A673 (cell line): ENCODE data around the gene SETD3. TPM values are rescaled to one million over a fixed set of nuclear protein-coding genes. Genes with fewer than 3 reads are reported as not detected.

Experiments used
- BruUV-seq: library from RNA; stranded (reverse); fragments of 400-500 nt; replicated peaks from 2 replicates; lab custom pipeline; 2021; lab: Mats Ljungman, UMichigan
- CTCF ChIA-PET: fragments of 300-600 bp; sonication (Branson Sonifier 250); formaldehyde crosslinking; loops from one replicate; lab custom pipeline; 2022; ENCODE audit warnings: antibody characterized with exemption; lab: Charles Lee
- POLR2A ChIA-PET: fragments of 300-600 bp; sonication (Branson Sonifier 250); formaldehyde crosslinking; loops from one replicate; lab custom pipeline; 2022; ENCODE audit warnings: antibody characterized with exemption; ENCODE audit not compliant: low non-redundant PET; lab: Charles Lee
- DNase-seq: peaks from one replicate; pipeline ENCODE4 v3.0.0-alpha.2; 2015; ENCODE audit warnings: low spot score
- H3K27ac ChIP-seq: fragments of 200-600 bp; sonication (generic); 2 replicates; pipeline ENCODE4 v1.5.1; 2016; ENCODE audit warnings: mixed run types, low read depth, mild to moderate bottlenecking, mixed read lengths, antibody characterized with exemption, low read length; ENCODE audit not compliant: poor library complexity, severe bottlenecking
- H3K27me3 ChIP-seq: fragments of 200-600 bp; sonication (generic); replicated peaks from 2 replicates; pipeline ENCODE4 v1.6.1; 2017; ENCODE audit warnings: mixed run types, low read depth, mild to moderate bottlenecking, mixed read lengths, antibody characterized with exemption, low read length; ENCODE audit not compliant: insufficient read depth, poor library complexity
- H3K36me3 ChIP-seq: fragments of 200-600 bp; sonication (generic); 2 replicates; pipeline ENCODE4 v1.6.1; 2016; ENCODE audit warnings: mixed run types, mild to moderate bottlenecking, mixed read lengths, antibody characterized with exemption, low read length; ENCODE audit not compliant: insufficient read depth, poor library complexity, severe bottlenecking
- H3K4me1 ChIP-seq: fragments of 200-600 bp; sonication (generic); 2 replicates; pipeline ENCODE4 v1.6.1; 2017; ENCODE audit warnings: mixed run types, mild to moderate bottlenecking, mixed read lengths, antibody characterized with exemption, low read length; ENCODE audit not compliant: insufficient read depth, poor library complexity, severe bottlenecking
- H3K4me3 ChIP-seq: fragments of 200-600 bp; sonication (generic); 2 replicates; pipeline ENCODE4 v1.5.1; 2016; ENCODE audit warnings: low read depth, mixed run types, mild to moderate bottlenecking, mixed read lengths, low read length; ENCODE audit not compliant: poor library complexity, severe bottlenecking
- H3K9me3 ChIP-seq: fragments of 200-600 bp; sonication (generic); 2 replicates; pipeline ENCODE4 v1.6.1; 2016; ENCODE audit warnings: mixed run types, low read depth, mild to moderate bottlenecking, mixed read lengths, antibody characterized with exemption, low read length; ENCODE audit not compliant: poor library complexity, severe bottlenecking
- EZH2 ChIP-seq: fragments of 200-600 bp; sonication (generic); IDR thresholded peaks from 2 replicates; pipeline ENCODE4 v1.6.1; 2017; ENCODE audit warnings: borderline replicate concordance, low read depth, mild to moderate bottlenecking, mixed read lengths, antibody characterized with exemption, low read length; ENCODE audit not compliant: poor library complexity, severe bottlenecking
- intact Hi-C: fragments of 100-400 bp; cut with micrococcal nuclease; formaldehyde crosslinking; loops from one replicate; pipeline ENCODE4 v1.10.0; 2022; ENCODE audit not compliant: unreplicated experiment
- total RNA-seq: library from RNA; stranded (reverse); gene quantifications from 2 replicates; pipeline ENCODE4 v1.2.3, GENCODE V29; 2021
- TF ChIP-seq, protein P1 (sequence below): fragments of 300-800, 200-600 bp; sonication (generic); conservative IDR thresholded peaks from 2 replicates; pipeline ENCODE4 v1.5.1; 2017; ENCODE audit warnings: low read depth, mild to moderate bottlenecking, antibody characterized with exemption, low read length, moderate library complexity, mixed read lengths

The SETD3 gene
- total RNA-seq, 1 experiment from 2014 or later: 46.4 TPM

DNA sequence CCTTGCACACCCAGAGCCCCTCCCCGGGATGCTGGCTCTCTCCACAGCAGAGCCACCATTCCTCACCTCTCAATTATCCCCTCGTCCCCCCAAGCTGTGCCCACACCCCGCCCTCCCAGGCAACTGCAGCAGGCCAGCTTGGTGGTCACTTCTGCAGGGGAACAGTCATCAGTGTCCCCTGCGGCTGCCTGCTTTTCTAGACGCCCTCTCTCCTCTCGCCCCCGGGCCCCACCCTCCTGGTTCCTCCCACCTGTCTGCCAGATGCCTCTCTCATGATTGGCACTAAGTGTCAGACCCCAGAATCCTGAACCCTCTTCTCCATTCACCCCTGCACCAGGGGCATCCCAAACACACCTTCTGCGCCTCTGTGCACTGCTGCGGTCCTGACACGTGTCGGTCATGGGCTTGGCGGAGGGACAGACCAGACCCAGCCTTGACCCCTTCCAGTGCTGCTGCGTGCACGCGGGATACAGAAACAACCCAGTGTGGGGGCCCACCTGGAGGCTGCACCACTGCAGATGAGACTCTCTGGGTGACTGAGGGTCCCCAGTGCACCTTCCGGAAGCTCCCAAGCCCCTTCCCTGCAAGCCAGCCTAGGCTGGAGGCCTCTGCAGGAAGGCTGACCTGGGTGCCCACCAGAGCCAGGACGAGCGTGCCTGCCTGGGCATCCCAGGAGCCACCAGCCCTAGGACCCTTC lies 99.5 kb downstream of the SETD3 start:
- DNase-seq: no peak
- no peaks in the 10 kb centered on the region for H3K4me1 ChIP-seq
- ChIA-PET POLR2A (no interaction called here), CTCF (interaction anchor here (0.8 kb wide), 1 partner anchor 8 kb away, joined by 3 read pairs; no protein-coding TSS in a partner anchor)
- H3K36me3 ChIP-seq: no peaks in the 10 kb centered on the region
- intact Hi-C loops: no loop called here
- H3K27me3 ChIP-seq: no peaks in the 10 kb centered on the region
- no peak overlapping the region for H3K4me3 ChIP-seq
- no TSS peak for BruUV-seq
- no peak for TF ChIP-seq EZH2
- TF ChIP-seq, protein P1, sequence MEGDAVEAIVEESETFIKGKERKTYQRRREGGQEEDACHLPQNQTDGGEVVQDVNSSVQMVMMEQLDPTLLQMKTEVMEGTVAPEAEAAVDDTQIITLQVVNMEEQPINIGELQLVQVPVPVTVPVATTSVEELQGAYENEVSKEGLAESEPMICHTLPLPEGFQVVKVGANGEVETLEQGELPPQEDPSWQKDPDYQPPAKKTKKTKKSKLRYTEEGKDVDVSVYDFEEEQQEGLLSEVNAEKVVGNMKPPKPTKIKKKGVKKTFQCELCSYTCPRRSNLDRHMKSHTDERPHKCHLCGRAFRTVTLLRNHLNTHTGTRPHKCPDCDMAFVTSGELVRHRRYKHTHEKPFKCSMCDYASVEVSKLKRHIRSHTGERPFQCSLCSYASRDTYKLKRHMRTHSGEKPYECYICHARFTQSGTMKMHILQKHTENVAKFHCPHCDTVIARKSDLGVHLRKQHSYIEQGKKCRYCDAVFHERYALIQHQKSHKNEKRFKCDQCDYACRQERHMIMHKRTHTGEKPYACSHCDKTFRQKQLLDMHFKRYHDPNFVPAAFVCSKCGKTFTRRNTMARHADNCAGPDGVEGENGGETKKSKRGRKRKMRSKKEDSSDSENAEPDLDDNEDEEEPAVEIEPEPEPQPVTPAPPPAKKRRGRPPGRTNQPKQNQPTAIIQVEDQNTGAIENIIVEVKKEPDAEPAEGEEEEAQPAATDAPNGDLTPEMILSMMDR: no peak
- no peak overlapping the region for H3K27ac ChIP-seq
- no peaks in the 10 kb centered on the region for H3K9me3 ChIP-seq

DNA sequence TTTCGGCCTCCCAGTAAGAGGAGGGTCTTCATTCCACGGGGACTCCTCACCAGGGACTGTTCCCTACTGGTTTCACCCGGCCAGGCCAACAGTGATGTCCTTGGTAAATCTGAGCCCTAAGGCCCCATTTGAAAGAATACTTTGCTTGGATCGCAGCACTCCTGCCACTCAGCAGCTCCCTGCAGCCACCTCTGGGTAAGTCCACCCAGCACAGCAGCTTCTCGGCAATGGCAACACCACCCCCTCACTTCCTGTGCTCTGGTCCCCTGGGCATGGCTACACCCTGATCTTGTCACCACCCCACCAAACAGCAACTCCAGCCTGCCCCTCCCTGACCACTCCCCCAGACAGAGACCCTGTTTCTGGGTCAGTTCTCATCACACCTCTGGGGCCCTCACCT lies 100.3 kb downstream of the SETD3 start:
- Histone ChIP-seq H3K27me3 (no peaks in the 10 kb centered on the region), H3K36me3 (no peaks in the 10 kb centered on the region), H3K4me3 (no peak overlapping the region), H3K27ac (no peak overlapping the region), H3K9me3 (no peaks in the 10 kb centered on the region), H3K4me1 (no peaks in the 10 kb centered on the region)
- ChIA-PET CTCF (interaction anchor here (0.8 to 0.9 kb wide), 2 partner anchors 8 to 11 kb away, joined by 3 read pairs; no protein-coding TSS in a partner anchor), POLR2A (no interaction called here)
- DNase-seq: no peak
- BruUV-seq: no TSS peak
- intact Hi-C loops: no loop called here
- no peak for TF ChIP-seq EZH2
- TF ChIP-seq, protein P1: no peak

DNA sequence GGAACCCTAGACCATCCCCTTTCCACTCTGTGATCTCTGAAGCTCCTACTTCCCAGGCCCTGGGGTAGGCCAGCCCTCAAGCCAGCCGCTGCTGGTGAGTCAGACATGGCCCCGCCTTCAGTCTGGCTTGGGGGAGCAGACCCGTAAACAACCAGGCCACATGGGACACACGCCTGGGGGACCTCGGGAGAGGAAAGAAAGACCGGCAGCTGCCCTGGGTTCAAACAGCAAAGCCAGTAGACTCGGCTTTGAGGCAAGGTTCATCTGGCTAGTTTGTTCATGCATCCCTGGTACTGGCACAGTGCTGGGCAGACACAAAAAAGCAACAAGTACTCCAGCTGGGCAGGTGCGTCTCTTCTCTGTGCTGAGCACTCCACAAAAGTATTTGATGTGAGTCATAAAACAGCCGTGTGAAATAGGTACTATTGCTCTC lies 101.9 kb downstream of the SETD3 start:
- H3K27ac ChIP-seq: no peak overlapping the region
- BruUV-seq: no TSS peak
- H3K27me3 ChIP-seq: no peaks in the 10 kb centered on the region
- no peaks in the 10 kb centered on the region for H3K36me3 ChIP-seq
- no peak overlapping the region for H3K4me3 ChIP-seq
- no peaks in the 10 kb centered on the region for H3K4me1 ChIP-seq
- intact Hi-C loops: no loop called here
- ChIA-PET CTCF (no interaction called here), POLR2A (no interaction called here)
- no peaks in the 10 kb centered on the region for H3K9me3 ChIP-seq
- TF ChIP-seq, protein P1: no peak
- no peak for TF ChIP-seq EZH2
- DNase-seq: no peak
